GM19240 (cell line): ENCODE data around the gene WDR27.
A peak's percentile ranks its signal among the peaks of the same experiment; 100 is the strongest.
"Not testable (repeated sequence)": the region's sequence is repeated elsewhere in the genome, so short reads cannot be mapped to it uniquely, and the experiment has no call there.

Experiments
- DNase-seq: peaks from one replicate; pipeline ENCODE4 v3.0.0; 2011; ENCODE audit warnings: low spot score; ENCODE audit not compliant: insufficient read length

WDR27 gene

GRCh38 chr6:169491482-169491881 lies 210.3 kb downstream of the WDR27 start:
- no peak for DNase-seq

GRCh38 chr6:169490830-169491229 lies 211.0 kb downstream of the WDR27 start:
- DNase-seq: no peak

- no peak for DNase-seq
These were observed 211.6 kb downstream of the WDR27 start for GRCh38 chr6:169490246-169490641.

GRCh38 chr6:169489563-169490245 lies 212.1 kb downstream of the WDR27 start:
- no peak for DNase-seq

- DNase-seq: no peak
These were observed 214.0 kb downstream of the WDR27 start for GRCh38 chr6:169487579-169488436.

GRCh38 chr6:169479783-169480495 lies 221.9 kb downstream of the WDR27 start:
- no peak for DNase-seq

- no peak for DNase-seq
These were observed 227.5 kb downstream of the WDR27 start for GRCh38 chr6:169474362-169474761.

GRCh38 chr6:169473663-169474062 lies 228.2 kb downstream of the WDR27 start:
- peak; percentile 12 for DNase-seq

- no peak for DNase-seq
These were observed 228.9 kb downstream of the WDR27 start for GRCh38 chr6:169472786-169473416.

GRCh38 chr6:169470790-169471189 lies 231.0 kb downstream of the WDR27 start:
- DNase-seq: no peak

- DNase-seq: no peak
These were observed 232.8 kb downstream of the WDR27 start for GRCh38 chr6:169469028-169469427.

GRCh38 chr6:169467755-169468154 lies 234.1 kb downstream of the WDR27 start:
- not testable (repeated sequence) for DNase-seq

- not testable (repeated sequence) for DNase-seq
These were observed 235.6 kb downstream of the WDR27 start for GRCh38 chr6:169466256-169466655.

- DNase-seq: no peak
These were observed 244.1 kb downstream of the WDR27 start for GRCh38 chr6:169457762-169458161.

- no peak for DNase-seq
These were observed 245.0 kb downstream of the WDR27 start for GRCh38 chr6:169456840-169457239.

GRCh38 chr6:169455470-169455869 lies 246.4 kb downstream of the WDR27 start:
- DNase-seq: no peak

GRCh38 chr6:169454872-169455204 lies 247.0 kb downstream of the WDR27 start:
- DNase-seq: no peak

- no peak for DNase-seq
These were observed 247.5 kb downstream of the WDR27 start for GRCh38 chr6:169454204-169454871.

- no peak for DNase-seq
These were observed 248.8 kb downstream of the WDR27 start for GRCh38 chr6:169452869-169453620.

GRCh38 chr6:169452117-169452868 lies 249.5 kb downstream of the WDR27 start:
- DNase-seq: no peak
